Measurements from ENCODE around the gene P4HB.

DNA sequence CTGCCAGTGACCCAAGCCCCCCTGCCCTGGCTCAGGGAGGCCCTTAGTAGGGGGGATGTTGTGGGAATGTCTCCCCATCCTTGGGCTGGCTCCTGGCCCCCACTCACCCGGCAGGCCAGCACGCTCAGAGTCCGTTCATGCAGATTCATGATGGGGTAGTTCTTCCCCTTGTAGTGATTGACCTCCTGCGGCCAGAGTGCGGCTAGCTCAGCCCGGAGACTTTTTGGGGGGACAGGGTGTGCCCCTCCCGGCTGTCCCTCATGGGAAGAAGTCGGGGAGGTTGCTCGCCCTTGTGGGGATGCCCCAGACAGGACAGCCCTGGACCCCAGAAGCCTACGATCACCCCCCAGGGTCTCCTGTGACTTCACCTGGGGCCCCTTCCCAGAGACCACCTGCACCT lies 45.7 kb upstream of the P4HB start:
- TF ChIP-seq, protein P1, sequence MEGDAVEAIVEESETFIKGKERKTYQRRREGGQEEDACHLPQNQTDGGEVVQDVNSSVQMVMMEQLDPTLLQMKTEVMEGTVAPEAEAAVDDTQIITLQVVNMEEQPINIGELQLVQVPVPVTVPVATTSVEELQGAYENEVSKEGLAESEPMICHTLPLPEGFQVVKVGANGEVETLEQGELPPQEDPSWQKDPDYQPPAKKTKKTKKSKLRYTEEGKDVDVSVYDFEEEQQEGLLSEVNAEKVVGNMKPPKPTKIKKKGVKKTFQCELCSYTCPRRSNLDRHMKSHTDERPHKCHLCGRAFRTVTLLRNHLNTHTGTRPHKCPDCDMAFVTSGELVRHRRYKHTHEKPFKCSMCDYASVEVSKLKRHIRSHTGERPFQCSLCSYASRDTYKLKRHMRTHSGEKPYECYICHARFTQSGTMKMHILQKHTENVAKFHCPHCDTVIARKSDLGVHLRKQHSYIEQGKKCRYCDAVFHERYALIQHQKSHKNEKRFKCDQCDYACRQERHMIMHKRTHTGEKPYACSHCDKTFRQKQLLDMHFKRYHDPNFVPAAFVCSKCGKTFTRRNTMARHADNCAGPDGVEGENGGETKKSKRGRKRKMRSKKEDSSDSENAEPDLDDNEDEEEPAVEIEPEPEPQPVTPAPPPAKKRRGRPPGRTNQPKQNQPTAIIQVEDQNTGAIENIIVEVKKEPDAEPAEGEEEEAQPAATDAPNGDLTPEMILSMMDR (IDR thresholded peaks at IDR 0.05): no peak
- no peak for TF ChIP-seq POLR2A (IDR thresholded peaks at IDR 0.05)
